ENCODE data around the gene TMEM147. TPM values are rescaled to one million over a fixed set of nuclear protein-coding genes. Genes with fewer than 3 reads are reported as not detected.
A peak's percentile ranks its signal among the peaks of the same experiment; 100 is the strongest.

Gene TMEM147
- total RNA-seq, 2 experiments from 2014 or later = 73.5 to 81.9 TPM

DNA sequence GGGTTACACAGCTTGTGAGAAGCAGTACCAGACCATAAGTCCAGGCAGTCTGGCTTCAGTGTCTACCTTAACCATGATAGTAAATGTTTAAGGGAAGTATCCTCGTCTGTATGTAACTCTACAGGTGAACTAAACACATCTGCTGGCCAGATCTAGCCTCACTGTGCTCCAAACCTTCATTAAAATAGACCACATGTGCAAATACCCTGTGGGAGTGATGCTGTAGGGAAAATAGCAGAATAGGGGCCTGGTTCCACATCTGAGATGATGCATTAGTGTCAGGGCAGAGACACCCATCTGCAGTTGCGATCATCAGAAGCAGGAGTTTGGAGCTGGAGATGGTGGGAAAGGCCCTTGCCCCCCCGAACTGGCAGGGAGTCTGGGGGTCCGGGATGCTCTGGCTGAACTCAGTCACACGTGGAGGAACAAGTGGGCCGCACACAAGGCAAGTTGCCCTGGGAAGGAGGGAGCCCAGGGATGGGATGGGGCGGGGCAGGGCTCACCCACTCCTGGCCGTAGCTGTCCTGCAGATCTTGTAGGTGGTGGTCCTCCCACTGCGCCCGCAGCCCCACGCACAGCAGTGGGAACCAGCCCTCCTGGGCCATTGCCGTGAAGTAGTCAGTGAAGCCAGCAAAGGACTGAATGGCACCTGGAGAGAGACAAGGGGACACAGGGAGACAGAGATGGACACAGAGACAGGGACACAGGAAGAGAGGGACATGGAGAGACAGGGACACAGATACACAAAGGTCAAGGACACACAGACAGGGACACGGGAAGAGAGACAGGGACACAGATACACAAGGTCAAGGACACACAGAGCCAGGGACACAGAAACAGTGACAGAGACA is 7.3 kb downstream of the TMEM147 start:
- ChIA-PET POLR2A (no interaction called here), CTCF (no interaction called here)
- Mint-ChIP-seq H3K27me3 (peaks cover 3% of the 10 kb centered on the region), H3K9me3 (no peaks in the 10 kb centered on the region), H3K36me3 (peaks cover 12% of the 10 kb centered on the region), H3K4me3 (no peak overlapping the region), H3K4me1 (ENCODE audit: low read depth) (peaks cover 14% of the 10 kb centered on the region), H3K27ac (no peak overlapping the region)
- intact Hi-C loops (cut with micrococcal nuclease) = no loop called here
- no peak for DNase-seq

DNA sequence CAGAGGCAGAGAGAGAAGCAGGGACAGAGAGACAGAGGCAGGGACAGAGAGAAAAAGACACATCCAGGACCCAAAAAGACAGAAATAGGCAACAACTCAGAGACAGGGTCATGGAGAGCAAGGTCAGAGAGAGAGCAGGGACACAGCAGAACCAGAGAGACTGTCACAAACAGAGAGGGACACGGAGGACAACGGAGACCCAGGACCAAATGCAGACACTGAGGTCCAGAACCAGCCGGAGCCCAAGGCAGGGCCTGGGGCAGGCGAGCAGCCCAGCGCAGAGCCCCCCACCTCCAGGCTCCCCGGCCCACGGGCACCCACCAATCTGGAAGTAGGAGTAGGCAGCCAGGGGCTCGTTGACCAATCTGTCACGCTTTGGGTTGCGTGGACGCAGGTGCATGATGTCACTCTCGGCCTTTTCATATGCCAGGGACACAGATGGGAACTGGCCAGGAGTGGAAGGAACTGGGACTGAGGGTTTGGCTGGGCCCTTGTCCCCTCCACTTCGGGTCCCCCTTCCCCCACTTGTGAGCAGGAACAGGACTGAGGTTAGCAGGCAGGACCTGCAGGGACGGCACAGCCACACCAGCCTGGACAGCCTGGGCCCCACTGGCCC is 8.1 kb downstream of the TMEM147 start:
- ChIA-PET CTCF (interaction anchor here (0.7 kb wide), 1 partner anchor 221 kb away, joined by 3 read pairs; no protein-coding TSS in a partner anchor), POLR2A (no interaction called here)
- DNase-seq = no peak
- no peak overlapping the region for H3K4me3 Mint-ChIP-seq
- no peak overlapping the region for H3K27ac Mint-ChIP-seq
- H3K9me3 Mint-ChIP-seq = no peaks in the 10 kb centered on the region
- peaks cover 14% of the 10 kb centered on the region for H3K4me1 Mint-ChIP-seq (ENCODE audit: low read depth)
- peaks cover 8% of the 10 kb centered on the region for H3K36me3 Mint-ChIP-seq
- intact Hi-C loops (cut with micrococcal nuclease) = no loop called here
- H3K27me3 Mint-ChIP-seq = peaks cover 5% of the 10 kb centered on the region

DNA sequence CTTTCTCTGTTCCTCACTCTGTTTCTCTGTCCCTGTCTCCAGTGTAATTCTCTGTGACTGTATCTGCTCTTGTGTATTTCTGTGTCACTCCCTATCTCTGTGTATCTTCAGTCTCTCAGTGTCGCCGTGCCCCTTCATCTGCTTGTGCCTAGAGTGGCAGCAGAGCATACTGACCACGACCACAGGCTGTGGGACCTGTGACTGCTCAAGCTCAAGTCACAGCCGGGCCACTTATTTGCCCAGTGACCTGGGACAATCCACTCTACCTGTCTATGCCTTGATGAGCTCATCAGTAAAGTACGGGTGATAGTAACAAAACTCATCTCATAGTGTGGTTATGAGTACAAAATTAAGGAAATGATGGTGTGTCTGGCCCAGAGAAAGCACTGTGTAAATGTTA is 8.7 kb downstream of the TMEM147 start:
- DNase-seq = no peak
- Mint-ChIP-seq H3K4me3 (no peak overlapping the region), H3K36me3 (peaks cover 6% of the 10 kb centered on the region), H3K27ac (no peak overlapping the region), H3K9me3 (no peaks in the 10 kb centered on the region), H3K4me1 (ENCODE audit: low read depth) (peaks cover 12% of the 10 kb centered on the region), H3K27me3 (peaks cover 9% of the 10 kb centered on the region)
- intact Hi-C loops (cut with micrococcal nuclease) = no loop called here
- POLR2A ChIA-PET = no interaction called here
- CTCF ChIA-PET = interaction anchor here (0.7 kb wide), 1 partner anchor 221 kb away, joined by 3 read pairs; no protein-coding TSS in a partner anchor

DNA sequence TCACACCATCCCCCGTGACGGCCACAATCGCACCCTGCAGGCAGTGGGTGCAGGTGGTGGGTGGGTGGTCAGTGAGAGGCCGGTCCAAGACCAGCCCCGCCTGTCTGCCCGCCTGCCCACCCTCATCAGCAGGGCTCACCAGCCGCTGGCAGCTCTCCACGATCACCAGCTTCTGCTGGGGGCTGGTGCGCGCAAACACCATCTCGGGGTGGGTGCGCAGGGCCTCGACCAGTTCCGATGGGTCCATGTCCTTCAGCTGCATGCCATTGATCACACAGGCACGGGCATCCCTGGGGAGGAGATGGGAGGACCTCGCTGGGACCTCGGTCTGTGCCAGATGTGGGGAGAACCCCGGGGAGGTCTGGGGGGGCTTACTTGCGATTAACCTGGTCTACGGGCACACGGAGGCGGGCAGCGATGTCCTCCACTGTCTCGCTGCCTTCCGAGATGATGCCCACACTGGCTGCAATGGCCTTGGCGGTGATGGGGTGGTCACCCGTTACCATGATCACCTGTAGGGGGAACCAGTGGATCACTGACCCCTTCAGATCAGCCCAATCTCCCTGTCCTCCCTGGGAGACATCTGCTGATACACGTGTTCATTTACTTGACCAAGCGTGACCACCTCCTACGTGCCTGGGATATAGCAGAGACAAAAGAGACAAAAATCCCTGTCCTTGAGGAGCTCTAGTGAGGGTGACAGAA is 10.0 kb downstream of the TMEM147 start:
- no peak overlapping the region for H3K4me3 Mint-ChIP-seq
- peaks cover 9% of the 10 kb centered on the region for H3K4me1 Mint-ChIP-seq (ENCODE audit: low read depth)
- DNase-seq = no peak
- intact Hi-C loops (cut with micrococcal nuclease) = no loop called here
- no peak overlapping the region for H3K27ac Mint-ChIP-seq
- H3K27me3 Mint-ChIP-seq = peaks cover 23% of the 10 kb centered on the region
- peaks cover 2% of the 10 kb centered on the region for H3K36me3 Mint-ChIP-seq
- no peaks in the 10 kb centered on the region for H3K9me3 Mint-ChIP-seq
- CTCF ChIA-PET = interaction anchor here (1.4 to 2.7 kb wide), 2 partner anchors 45 to 60 kb away, joined by 4 to 8 read pairs; no protein-coding TSS in a partner anchor
- POLR2A ChIA-PET = no interaction called here

DNA sequence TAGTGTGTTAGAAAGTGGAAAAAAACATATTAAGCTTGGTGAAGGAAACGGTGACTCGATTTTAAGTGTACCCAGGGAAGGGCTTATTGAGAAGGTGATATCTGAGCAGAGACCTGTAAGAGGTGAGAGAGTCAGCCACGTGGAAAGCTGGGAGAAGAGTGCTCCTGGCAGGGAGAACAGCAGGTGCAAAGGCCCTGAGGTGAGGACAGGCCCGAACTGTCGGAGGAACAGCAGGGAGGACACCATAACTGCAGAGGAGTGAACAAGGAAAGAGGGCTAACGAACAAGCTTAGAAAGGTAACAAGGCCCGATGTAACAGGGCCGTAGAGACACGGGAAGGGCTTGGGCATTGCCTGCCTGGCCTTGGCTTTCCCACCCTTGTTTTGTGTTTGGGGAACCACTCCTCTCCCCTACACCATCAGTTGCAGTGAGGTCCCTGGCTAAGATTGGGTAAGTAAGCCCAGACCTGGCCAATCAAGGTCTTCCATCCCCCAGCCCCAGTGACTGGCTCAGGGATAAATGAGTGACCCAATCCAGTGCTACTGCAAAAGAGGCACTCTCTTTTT is 10.7 kb downstream of the TMEM147 start:
- Mint-ChIP-seq H3K4me3 (no peak overlapping the region), H3K9me3 (no peaks in the 10 kb centered on the region), H3K27me3 (peaks cover 28% of the 10 kb centered on the region), H3K4me1 (ENCODE audit: low read depth) (peaks cover 9% of the 10 kb centered on the region), H3K36me3 (no peaks in the 10 kb centered on the region), H3K27ac (no peak overlapping the region)
- ChIA-PET CTCF (interaction anchor here (1.1 to 5.2 kb wide), 4 partner anchors 7 to 61 kb away, joined by 3 to 31 read pairs (median 6); no protein-coding TSS in a partner anchor), POLR2A (no interaction called here)
- DNase-seq = no peak
- intact Hi-C loops (cut with micrococcal nuclease) = no loop called here

DNA sequence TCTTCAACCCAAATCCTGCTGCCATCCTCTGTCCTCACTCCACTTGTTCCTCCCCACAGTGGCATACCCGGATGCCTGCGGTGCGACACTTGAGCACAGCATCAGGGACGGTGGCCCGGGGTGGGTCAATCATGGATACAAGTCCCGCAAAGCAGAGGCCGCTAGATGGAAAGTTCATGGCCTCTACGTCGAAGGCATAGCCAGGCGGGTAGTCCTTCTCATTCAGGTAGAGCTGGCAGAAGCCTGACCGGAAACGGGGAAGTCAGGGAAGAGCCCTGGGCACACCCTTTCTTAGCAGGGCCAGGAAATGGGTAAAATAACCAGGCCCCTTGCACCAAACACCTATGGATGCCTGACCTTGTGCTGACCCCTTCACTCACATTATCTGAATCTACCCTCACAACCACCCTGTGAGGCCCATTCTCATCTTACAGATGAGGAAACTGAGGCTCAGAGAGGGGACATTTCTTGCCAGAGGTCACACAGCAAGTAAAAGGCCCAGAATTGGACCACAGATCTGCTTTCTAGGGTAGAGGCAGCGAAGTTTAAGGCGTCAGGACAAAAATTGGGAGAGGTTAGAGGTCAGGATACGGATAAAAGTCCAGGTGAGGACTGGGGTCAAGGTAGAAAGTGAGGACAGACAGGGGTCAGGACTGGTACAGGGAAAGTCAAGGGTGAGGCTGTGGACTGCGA is 11.6 kb downstream of the TMEM147 start:
- ChIA-PET CTCF (interaction anchor here (1.1 to 5.2 kb wide), 4 partner anchors 8 to 47 kb away, joined by 3 to 31 read pairs (median 6); no protein-coding TSS in a partner anchor), POLR2A (no interaction called here)
- no peak for DNase-seq
- Mint-ChIP-seq H3K36me3 (no peaks in the 10 kb centered on the region), H3K9me3 (no peaks in the 10 kb centered on the region), H3K4me3 (peak overlapping the region; percentile 1), H3K27ac (no peak overlapping the region), H3K4me1 (ENCODE audit: low read depth) (peaks cover 9% of the 10 kb centered on the region), H3K27me3 (peaks cover 35% of the 10 kb centered on the region)
- intact Hi-C loops (cut with micrococcal nuclease) = no loop called here

DNA sequence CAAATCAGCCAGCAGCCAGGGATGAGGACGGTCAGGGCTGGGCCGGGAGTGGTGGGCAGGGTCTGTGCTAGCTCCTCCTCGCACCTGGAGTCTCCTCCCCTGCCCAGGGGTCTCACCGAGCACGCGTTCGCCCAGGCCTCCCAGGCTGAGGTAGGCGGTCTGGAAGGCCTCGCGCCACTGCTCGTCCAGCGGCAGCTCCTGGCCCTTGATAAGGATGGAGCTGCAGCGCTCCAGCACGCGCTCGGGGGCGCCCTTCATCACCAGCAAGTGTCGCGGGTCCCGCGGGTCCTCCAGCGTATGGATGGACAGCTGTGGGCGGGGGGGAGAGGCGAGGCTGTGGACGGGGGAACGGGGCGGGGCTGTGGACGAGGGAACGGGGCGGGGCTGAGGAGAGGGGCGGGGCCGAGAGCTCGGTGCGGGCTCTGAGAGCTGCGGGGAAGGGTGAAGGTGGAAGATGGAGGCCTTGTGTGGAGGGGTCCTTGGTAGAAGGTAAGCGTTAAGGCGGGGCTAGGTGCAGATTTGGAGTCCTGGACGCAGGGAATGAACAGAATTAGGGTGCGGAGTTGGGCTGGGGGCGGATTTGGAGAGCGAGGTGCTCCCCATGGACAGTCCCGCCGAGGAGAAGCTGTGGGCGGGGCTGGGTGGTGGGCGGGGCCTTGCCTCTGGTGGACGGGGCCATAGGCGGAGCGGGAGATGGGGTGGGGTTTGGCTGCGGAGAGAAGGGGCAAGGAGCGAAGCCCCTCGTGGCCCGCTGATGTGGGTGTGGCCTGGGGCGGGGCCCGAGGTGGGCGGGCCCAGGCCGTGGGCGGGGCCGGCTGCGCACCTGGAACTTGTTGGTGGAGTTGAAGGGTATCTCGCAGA is 12.3 kb downstream of the TMEM147 start:
- H3K9me3 Mint-ChIP-seq = no peaks in the 10 kb centered on the region
- no peaks in the 10 kb centered on the region for H3K36me3 Mint-ChIP-seq
- H3K4me1 Mint-ChIP-seq (ENCODE audit: low read depth) = peaks cover 9% of the 10 kb centered on the region
- CTCF ChIA-PET = interaction anchor here (1.4 to 5.2 kb wide), 3 partner anchors 9 to 47 kb away, joined by 3 to 31 read pairs (median 8); no protein-coding TSS in a partner anchor
- peak; percentile 64 for DNase-seq
- H3K27me3 Mint-ChIP-seq = peaks cover 39% of the 10 kb centered on the region
- no peak overlapping the region for H3K27ac Mint-ChIP-seq
- POLR2A ChIA-PET = no interaction called here
- intact Hi-C loops (cut with micrococcal nuclease) = no loop called here
- H3K4me3 Mint-ChIP-seq = peak overlapping the region; percentile 69

DNA sequence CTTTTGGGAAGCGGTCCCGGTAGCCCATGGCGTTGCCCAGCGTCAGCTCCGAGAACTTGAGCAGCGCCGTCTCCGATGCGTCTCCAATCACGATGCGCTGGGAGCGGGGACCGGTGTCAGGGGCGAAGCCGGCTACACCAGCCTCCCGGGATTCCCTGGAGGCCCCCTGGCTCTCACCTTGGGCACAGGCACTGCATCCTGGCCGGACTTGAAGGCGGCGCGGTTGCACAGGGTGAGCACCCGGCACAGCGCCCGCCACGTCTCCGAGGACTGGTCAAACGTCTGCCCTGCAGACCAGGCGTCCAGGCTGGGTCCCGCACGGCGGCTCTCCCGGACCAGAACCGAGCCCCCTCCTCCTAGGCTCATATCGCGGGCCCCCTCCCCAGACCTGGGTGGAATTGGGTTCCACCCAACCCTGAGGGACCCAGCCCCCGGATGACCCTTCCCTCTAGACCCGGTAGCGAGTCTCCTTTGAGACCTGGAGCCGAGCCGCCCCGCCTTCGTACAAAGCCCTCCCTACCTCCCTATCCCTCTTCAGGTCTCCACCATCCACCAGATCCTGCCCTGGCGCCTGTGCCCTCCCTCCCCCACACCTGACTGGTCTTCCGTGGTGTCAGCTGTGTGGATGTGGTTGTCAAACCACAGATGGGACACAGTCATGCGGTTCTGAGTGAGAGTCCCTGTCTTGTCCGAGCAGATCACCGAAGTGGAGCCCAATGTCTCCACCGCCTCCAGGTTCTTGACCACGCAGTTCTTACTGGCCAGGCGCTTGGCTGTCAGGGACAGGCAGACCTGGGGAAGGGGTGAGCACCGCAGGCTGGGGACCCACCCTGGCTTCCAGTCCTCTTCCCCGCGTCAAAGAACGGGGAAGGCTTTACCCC is 13.2 kb downstream of the TMEM147 start:
- Mint-ChIP-seq H3K4me1 (ENCODE audit: low read depth) (peaks cover 9% of the 10 kb centered on the region), H3K9me3 (no peaks in the 10 kb centered on the region), H3K36me3 (no peaks in the 10 kb centered on the region), H3K27ac (no peak overlapping the region), H3K4me3 (no peak overlapping the region), H3K27me3 (peaks cover 40% of the 10 kb centered on the region)
- no peak for DNase-seq
- POLR2A ChIA-PET = no interaction called here
- intact Hi-C loops (cut with micrococcal nuclease) = no loop called here
- CTCF ChIA-PET = interaction anchor here (1.4 to 5.2 kb wide), 2 partner anchors 10 to 48 kb away, joined by 3 to 31 read pairs; no protein-coding TSS in a partner anchor

DNA sequence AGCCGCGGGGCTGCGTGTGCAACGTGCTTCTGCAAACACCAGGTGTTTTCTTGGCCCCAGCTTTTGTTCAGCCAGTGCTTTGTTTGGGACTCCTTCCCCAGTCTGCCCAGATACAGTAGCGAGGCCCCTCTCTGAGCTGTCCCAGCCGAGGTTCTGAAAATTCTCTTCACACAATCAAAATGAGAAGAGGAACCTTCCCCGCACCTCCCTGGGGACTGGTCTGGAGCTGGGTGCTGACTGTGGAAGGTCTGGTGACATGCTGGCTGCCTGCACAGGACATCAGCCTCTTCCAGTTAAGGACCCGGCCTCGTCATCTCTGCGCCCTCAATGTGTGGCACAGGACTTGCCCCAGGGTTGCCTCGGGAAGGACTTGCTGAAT is 13.8 kb downstream of the TMEM147 start:
- Mint-ChIP-seq H3K36me3 (no peaks in the 10 kb centered on the region), H3K4me3 (no peak overlapping the region), H3K4me1 (ENCODE audit: low read depth) (peaks cover 9% of the 10 kb centered on the region), H3K27ac (no peak overlapping the region), H3K9me3 (no peaks in the 10 kb centered on the region), H3K27me3 (peaks cover 42% of the 10 kb centered on the region)
- ChIA-PET POLR2A (no interaction called here), CTCF (interaction anchor here (1.4 to 5.2 kb wide), 2 partner anchors 11 to 49 kb away, joined by 3 to 31 read pairs; no protein-coding TSS in a partner anchor)
- intact Hi-C loops (cut with micrococcal nuclease) = no loop called here
- DNase-seq = no peak

DNA sequence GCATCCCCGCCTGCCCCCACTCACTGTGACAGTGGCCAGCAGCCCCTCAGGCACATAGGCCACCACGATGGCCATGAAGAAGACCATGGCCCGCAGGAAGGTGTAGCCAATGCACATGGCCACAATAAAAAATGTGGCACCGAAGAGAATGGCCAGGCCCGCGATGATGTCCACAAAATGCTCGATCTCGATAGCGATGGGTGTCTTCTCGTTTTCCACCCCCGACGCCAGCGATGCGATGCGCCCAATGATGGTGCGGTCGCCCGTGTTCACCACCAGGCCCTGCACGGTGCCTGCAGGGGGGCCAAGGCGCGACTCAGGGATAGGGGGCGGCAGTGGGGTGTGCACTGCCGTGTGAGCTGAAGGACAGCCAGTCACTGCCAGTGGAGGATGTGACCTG is 14.4 kb downstream of the TMEM147 start:
- ChIA-PET POLR2A (no interaction called here), CTCF (interaction anchor here (1.4 to 5.2 kb wide), 2 partner anchors 11 to 49 kb away, joined by 3 to 31 read pairs; no protein-coding TSS in a partner anchor)
- H3K9me3 Mint-ChIP-seq = no peaks in the 10 kb centered on the region
- no peaks in the 10 kb centered on the region for H3K36me3 Mint-ChIP-seq
- no peak for DNase-seq
- H3K27me3 Mint-ChIP-seq = peaks cover 42% of the 10 kb centered on the region
- H3K4me1 Mint-ChIP-seq (ENCODE audit: low read depth) = peaks cover 9% of the 10 kb centered on the region
- intact Hi-C loops (cut with micrococcal nuclease) = no loop called here
- no peak overlapping the region for H3K4me3 Mint-ChIP-seq
- H3K27ac Mint-ChIP-seq = no peak overlapping the region
